Measurements from ENCODE around the gene TMEM18. TPM values are rescaled to one million over a fixed set of nuclear protein-coding genes. Genes with fewer than 3 reads are reported as not detected.
A peak's percentile ranks its signal among the peaks of the same experiment; 100 is the strongest.

TMEM18 gene
- polyA plus RNA-seq, 1 donor: 34.9 TPM

- Histone ChIP-seq H3K4me3 (ENCODE audit: low read length) (peak overlapping the region; percentile 25), H3K27ac (ENCODE audit: low read length) (no peak overlapping the region)
Observed at GRCh38 chr2:635687-636621, 41.3 kb downstream of the TMEM18 start.

GRCh38 chr2:634636-635388, 42.4 kb downstream of the TMEM18 start:
- 37% methylated on average over 5 of the region's 16 CpGs for WGBS (ENCODE audit: insufficient coverage, low lambda C conversion rate)
- peaks cover 10% of the 10 kb centered on the region for H3K4me1 ChIP-seq (ENCODE audit: control insufficient read depth, insufficient read depth, low read length)
- H3K36me3 ChIP-seq (ENCODE audit: control insufficient read depth, insufficient read depth, low read length): no peaks in the 10 kb centered on the region
- H3K27me3 ChIP-seq (ENCODE audit: control insufficient read depth, insufficient read depth, low read length): peaks cover 6% of the 10 kb centered on the region
- DNase-seq: peak; percentile 66 to 88
- H3K4me3 ChIP-seq (ENCODE audit: low read length): no peak overlapping the region
- H3K27ac ChIP-seq (ENCODE audit: low read length): no peak overlapping the region
- peaks cover 11% of the 10 kb centered on the region for H3K9me3 ChIP-seq (ENCODE audit: control insufficient read depth, low read depth, low read length)

More at GRCh38 chr2:635687-636621, 41.3 kb downstream of the TMEM18 start:
- peaks cover 10% of the 10 kb centered on the region for H3K4me1 ChIP-seq (ENCODE audit: control insufficient read depth, insufficient read depth, low read length)
- peaks cover 6% of the 10 kb centered on the region for H3K27me3 ChIP-seq (ENCODE audit: control insufficient read depth, insufficient read depth, low read length)
- WGBS (ENCODE audit: insufficient coverage, low lambda C conversion rate): no CpG with 5 or more reads among the region's 57 CpGs
- no peaks in the 10 kb centered on the region for H3K36me3 ChIP-seq (ENCODE audit: control insufficient read depth, insufficient read depth, low read length)
- peaks cover 11% of the 10 kb centered on the region for H3K9me3 ChIP-seq (ENCODE audit: control insufficient read depth, low read depth, low read length)
- DNase-seq: no peak

- no peak for DNase-seq
- no CpG with 5 or more reads among the region's 11 CpGs for WGBS (ENCODE audit: insufficient coverage, low lambda C conversion rate)
- H3K36me3 ChIP-seq (ENCODE audit: control insufficient read depth, insufficient read depth, low read length): no peaks in the 10 kb centered on the region
- peaks cover 7% of the 10 kb centered on the region for H3K27me3 ChIP-seq (ENCODE audit: control insufficient read depth, insufficient read depth, low read length)
- peaks cover 11% of the 10 kb centered on the region for H3K9me3 ChIP-seq (ENCODE audit: control insufficient read depth, low read depth, low read length)
- H3K27ac ChIP-seq (ENCODE audit: low read length): no peak overlapping the region
- no peak overlapping the region for H3K4me3 ChIP-seq (ENCODE audit: low read length)
- peaks cover 10% of the 10 kb centered on the region for H3K4me1 ChIP-seq (ENCODE audit: control insufficient read depth, insufficient read depth, low read length)
Observed at GRCh38 chr2:634041-634440, 43.2 kb downstream of the TMEM18 start.

- H3K27ac ChIP-seq (ENCODE audit: low read length): no peak overlapping the region
- H3K4me3 ChIP-seq (ENCODE audit: low read length): no peak overlapping the region
- 100% methylated on average over 2 of the region's 5 CpGs for WGBS (ENCODE audit: insufficient coverage, low lambda C conversion rate)
- peaks cover 10% of the 10 kb centered on the region for H3K4me1 ChIP-seq (ENCODE audit: control insufficient read depth, insufficient read depth, low read length)
- H3K36me3 ChIP-seq (ENCODE audit: control insufficient read depth, insufficient read depth, low read length): no peaks in the 10 kb centered on the region
- H3K27me3 ChIP-seq (ENCODE audit: control insufficient read depth, insufficient read depth, low read length): peaks cover 12% of the 10 kb centered on the region
- DNase-seq: no peak
- H3K9me3 ChIP-seq (ENCODE audit: control insufficient read depth, low read depth, low read length): peaks cover 11% of the 10 kb centered on the region
Observed at GRCh38 chr2:633371-633770, 43.8 kb downstream of the TMEM18 start.

DNA sequence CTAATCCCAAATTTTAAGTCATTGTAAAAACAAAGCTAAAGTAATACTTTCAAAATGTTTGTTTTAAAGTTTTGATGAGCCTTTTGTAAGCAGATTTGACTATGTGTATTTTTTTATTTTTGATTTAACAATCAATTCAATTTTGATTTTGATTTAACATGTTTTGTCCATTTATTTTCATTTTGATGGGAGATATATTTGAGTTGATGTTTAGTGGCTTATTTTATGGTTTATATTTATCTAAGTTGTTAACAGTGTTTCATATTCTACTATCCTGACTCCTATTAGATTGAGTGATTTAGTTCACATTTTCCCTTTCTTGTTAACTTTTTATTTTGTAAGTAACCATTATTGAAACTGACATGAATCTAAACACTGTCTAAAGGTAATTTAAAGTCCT, 44.7 kb downstream of the TMEM18 start:
- Histone ChIP-seq H3K4me3 (ENCODE audit: low read length) (no peak overlapping the region), H3K4me1 (ENCODE audit: control insufficient read depth, insufficient read depth, low read length) (peaks cover 10% of the 10 kb centered on the region), H3K27me3 (ENCODE audit: control insufficient read depth, insufficient read depth, low read length) (peaks cover 12% of the 10 kb centered on the region), H3K9me3 (ENCODE audit: control insufficient read depth, low read depth, low read length) (peaks cover 11% of the 10 kb centered on the region), H3K27ac (ENCODE audit: low read length) (no peak overlapping the region), H3K36me3 (ENCODE audit: control insufficient read depth, insufficient read depth, low read length) (no peaks in the 10 kb centered on the region)
- DNase-seq: no peak

DNA sequence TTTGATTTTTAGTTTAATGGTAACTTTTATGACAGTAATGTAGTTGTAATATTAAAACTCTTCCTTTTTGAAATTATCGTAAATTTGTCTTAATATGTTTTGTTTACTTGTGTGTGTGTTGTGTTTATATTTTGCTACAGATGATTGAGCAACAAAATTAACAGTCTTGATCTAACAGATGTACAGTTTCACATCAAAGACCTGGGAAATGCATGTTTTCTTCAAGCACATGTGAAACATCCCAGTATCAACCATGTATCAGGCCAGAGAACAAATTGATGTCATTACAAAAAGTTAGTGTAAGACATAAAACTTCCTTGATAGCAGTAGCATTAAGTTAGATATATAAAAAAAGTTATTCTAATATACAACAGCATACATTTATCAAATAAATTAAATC, 45.5 kb downstream of the TMEM18 start:
- H3K27me3 ChIP-seq (ENCODE audit: control insufficient read depth, insufficient read depth, low read length): peaks cover 11% of the 10 kb centered on the region
- H3K9me3 ChIP-seq (ENCODE audit: control insufficient read depth, low read depth, low read length): peaks cover 9% of the 10 kb centered on the region
- no peak overlapping the region for H3K4me3 ChIP-seq (ENCODE audit: low read length)
- no peaks in the 10 kb centered on the region for H3K36me3 ChIP-seq (ENCODE audit: control insufficient read depth, insufficient read depth, low read length)
- no peak overlapping the region for H3K27ac ChIP-seq (ENCODE audit: low read length)
- peaks cover 9% of the 10 kb centered on the region for H3K4me1 ChIP-seq (ENCODE audit: control insufficient read depth, insufficient read depth, low read length)
- no CpG with 5 or more reads among the region's 1 CpG for WGBS (ENCODE audit: insufficient coverage, low lambda C conversion rate)
- no peak for DNase-seq

DNA sequence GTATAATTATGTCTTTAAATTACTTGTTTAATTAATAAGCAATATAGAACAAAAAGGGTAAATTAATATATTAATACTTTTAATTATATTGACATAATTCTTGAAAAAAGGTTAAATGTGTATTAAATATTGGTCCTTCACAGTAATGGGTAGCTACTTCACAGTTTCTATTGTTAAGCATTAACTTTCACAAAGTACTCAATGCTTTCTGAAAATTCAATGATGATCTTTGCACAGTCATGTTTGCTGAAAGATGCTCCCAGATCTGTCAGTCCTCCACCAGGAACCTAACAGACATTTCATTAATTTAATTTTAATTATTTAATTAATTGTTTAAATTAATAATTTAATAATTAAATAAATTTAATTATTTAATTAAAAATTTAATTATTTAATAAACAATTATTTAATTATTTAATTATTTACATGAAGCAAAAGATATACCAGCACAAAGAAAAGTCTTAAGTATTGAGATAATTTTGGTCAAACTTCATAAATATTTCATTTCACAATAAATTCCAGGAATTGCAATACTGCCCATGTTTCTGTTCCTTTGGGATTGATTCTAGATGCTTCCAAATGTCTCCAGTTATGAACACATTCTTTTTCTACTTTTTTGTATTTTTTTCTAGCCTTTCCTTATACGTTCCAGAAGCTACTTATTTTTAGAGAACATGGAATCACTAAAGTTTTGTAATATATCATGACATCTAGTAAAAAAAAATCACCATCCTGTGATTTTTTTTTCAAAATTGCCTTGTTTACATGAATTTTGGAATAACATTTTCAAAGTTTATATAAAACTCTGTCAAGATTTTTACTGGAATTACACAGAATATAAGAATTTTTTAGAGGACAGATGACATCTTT, 46.5 kb downstream of the TMEM18 start:
- Histone ChIP-seq H3K4me1 (ENCODE audit: control insufficient read depth, insufficient read depth, low read length) (peaks cover 5% of the 10 kb centered on the region), H3K36me3 (ENCODE audit: control insufficient read depth, insufficient read depth, low read length) (no peaks in the 10 kb centered on the region), H3K9me3 (ENCODE audit: control insufficient read depth, low read depth, low read length) (no peaks in the 10 kb centered on the region), H3K27me3 (ENCODE audit: control insufficient read depth, insufficient read depth, low read length) (peaks cover 6% of the 10 kb centered on the region), H3K27ac (ENCODE audit: low read length) (no peak overlapping the region), H3K4me3 (ENCODE audit: low read length) (no peak overlapping the region)
- 0% methylated on average over 1 of the region's 1 CpG for WGBS (ENCODE audit: insufficient coverage, low lambda C conversion rate)
- no peak for DNase-seq

GRCh38 chr2:629961-630360, 47.2 kb downstream of the TMEM18 start:
- peaks cover 3% of the 10 kb centered on the region for H3K4me1 ChIP-seq (ENCODE audit: control insufficient read depth, insufficient read depth, low read length)
- H3K36me3 ChIP-seq (ENCODE audit: control insufficient read depth, insufficient read depth, low read length): no peaks in the 10 kb centered on the region
- no peak overlapping the region for H3K27ac ChIP-seq (ENCODE audit: low read length)
- DNase-seq: no peak
- H3K27me3 ChIP-seq (ENCODE audit: control insufficient read depth, insufficient read depth, low read length): peaks cover 6% of the 10 kb centered on the region
- no peaks in the 10 kb centered on the region for H3K9me3 ChIP-seq (ENCODE audit: control insufficient read depth, low read depth, low read length)
- WGBS (ENCODE audit: insufficient coverage, low lambda C conversion rate): 93% methylated on average over 1 of the region's 2 CpGs
- no peak overlapping the region for H3K4me3 ChIP-seq (ENCODE audit: low read length)

- Histone ChIP-seq H3K4me3 (ENCODE audit: low read length) (no peak overlapping the region), H3K4me1 (ENCODE audit: control insufficient read depth, insufficient read depth, low read length) (no peaks in the 10 kb centered on the region), H3K36me3 (ENCODE audit: control insufficient read depth, insufficient read depth, low read length) (no peaks in the 10 kb centered on the region), H3K9me3 (ENCODE audit: control insufficient read depth, low read depth, low read length) (no peaks in the 10 kb centered on the region), H3K27me3 (ENCODE audit: control insufficient read depth, insufficient read depth, low read length) (peaks cover 6% of the 10 kb centered on the region), H3K27ac (ENCODE audit: low read length) (no peak overlapping the region)
- WGBS (ENCODE audit: insufficient coverage, low lambda C conversion rate): no CpG with 5 or more reads among the region's 17 CpGs
- no peak for DNase-seq
Observed at GRCh38 chr2:628651-629050, 48.6 kb downstream of the TMEM18 start.

All from large intestine (tissue), 3 donors.